Endothelial cell of umbilical vein (primary cell): ENCODE measurements around the gene TFPI2. TPM values are rescaled to one million over a fixed set of nuclear protein-coding genes. Genes with fewer than 3 reads are reported as not detected.

Experiments used
- BruUV-seq: library from RNA; stranded (reverse); fragments of 400-500 nt; replicated peaks from 2 replicates; lab custom pipeline; 2021; lab: Mats Ljungman, UMichigan
- CTCF ChIA-PET: fragments of 300-600, 350-600 bp; sonication (Branson Sonifier 250); formaldehyde crosslinking; loops from one replicate; lab custom pipeline; 2021; ENCODE audit warnings: antibody characterized with exemption, inconsistent platforms; lab: Charles Lee
- POLR2A ChIA-PET: fragments of 300-600, 350-600 bp; sonication (Branson Sonifier 250); formaldehyde crosslinking; loops from one replicate; lab custom pipeline; 2021; ENCODE audit warnings: antibody characterized with exemption, inconsistent platforms; lab: Charles Lee
- DNase-seq: peaks from one replicate; pipeline ENCODE4 v3.0.0-alpha.2; 2011; ENCODE audit warnings: low read depth, low spot score
- FAIRE-seq: peaks from 2 replicates; lab custom pipeline; 2011; peaks lifted over from hg19 to GRCh38; lab: Jason Lieb, UNC
- H2AFZ ChIP-seq: 2 replicates; pipeline ENCODE4 v1.6.0; 2012; ENCODE audit warnings: low read depth, low read length, control low read depth, inconsistent platforms
- H3K27ac ChIP-seq: 2 replicates; pipeline ENCODE4 v1.5.1; 2011; ENCODE audit warnings: low read depth, mild to moderate bottlenecking, control low read depth, low read length, moderate library complexity; ENCODE audit not compliant: insufficient read depth
- H3K27me3 ChIP-seq, 2 experiments: 2 replicates each; pipeline versions ENCODE4 v1.6.0 to v1.6.1; 2011; ENCODE audit warnings: low read length in 2 of 2, mixed read lengths in 1 of 2; ENCODE audit not compliant: control insufficient read depth in 2 of 2, insufficient read depth in 2 of 2
- H3K36me3 ChIP-seq, 2 experiments: 2 replicates in 1 of 2; 3 replicates in 1 of 2; pipeline ENCODE4 v1.5.1; 2011; ENCODE audit warnings: low read length in 2 of 2, mild to moderate bottlenecking in 1 of 2, moderate library complexity in 1 of 2; ENCODE audit not compliant: control insufficient read depth in 2 of 2, insufficient read depth in 2 of 2; ENCODE audit errors: extremely low read depth in 1 of 2
- H3K4me1 ChIP-seq: 3 replicates; pipeline ENCODE4 v1.5.1; 2011; ENCODE audit warnings: mild to moderate bottlenecking, low read length; ENCODE audit not compliant: control insufficient read depth, insufficient read depth; ENCODE audit errors: extremely low read depth
- H3K4me2 ChIP-seq: 2 replicates; pipeline ENCODE4 v1.6.1; 2011; ENCODE audit warnings: low read length, control low read depth, mixed read lengths; ENCODE audit not compliant: insufficient read depth
- H3K4me3 ChIP-seq, 3 experiments: fragments of 200-600 bp in 1 of 3; sonication (generic), shearing (Covaris generic) in 1 of 3; replicated peaks in 1 of 3; 2 replicates each; pipeline ENCODE4 v1.5.1; 2011 to 2016; ENCODE audit warnings: control low read depth in 3 of 3, low read length in 3 of 3, mild to moderate bottlenecking in 2 of 3, inconsistent platforms in 1 of 3, low read depth in 1 of 3, moderate library complexity in 1 of 3; ENCODE audit not compliant: insufficient read depth in 1 of 3
- H3K79me2 ChIP-seq: 2 replicates; pipeline ENCODE4 v1.6.0; 2012; ENCODE audit warnings: low read length, inconsistent platforms; ENCODE audit not compliant: control insufficient read depth, insufficient read depth
- H3K9ac ChIP-seq: replicated peaks from 2 replicates; pipeline ENCODE3; 2011; ENCODE audit warnings: low read length, control low read depth; ENCODE audit not compliant: insufficient read depth; ENCODE audit errors: extremely low read depth
- H3K9me1 ChIP-seq: replicated peaks from 3 replicates; pipeline ENCODE4 v1.6.0; 2011; ENCODE audit warnings: mild to moderate bottlenecking, low read length; ENCODE audit not compliant: control insufficient read depth, insufficient read depth; ENCODE audit errors: extremely low read depth
- H3K9me3 ChIP-seq: replicated peaks from 2 replicates; pipeline ENCODE4 v1.5.1; 2012; ENCODE audit warnings: low read length, inconsistent platforms; ENCODE audit not compliant: control insufficient read depth, insufficient read depth
- H4K20me1 ChIP-seq: replicated peaks from 2 replicates; pipeline ENCODE3; 2011; ENCODE audit warnings: mild to moderate bottlenecking, low read length; ENCODE audit not compliant: control insufficient read depth, insufficient read depth; ENCODE audit errors: extremely low read depth
- CTCF ChIP-seq, 2 donors: IDR thresholded peaks; 1 replicate in 1 of 2; 2 replicates in 1 of 2; pipeline ENCODE4 v1.5.1; 2011; ENCODE audit warnings: low read length in 2 of 2, mild to moderate bottlenecking in 2 of 2, moderate library complexity in 2 of 2, control low read depth in 1 of 2, inconsistent platforms in 1 of 2, low read depth in 1 of 2; ENCODE audit not compliant: insufficient read depth in 1 of 2; ENCODE audit errors: extremely low read depth in 1 of 2
- EZH2 ChIP-seq: IDR thresholded peaks from 2 replicates; pipeline ENCODE4 v1.6.1; 2012; ENCODE audit warnings: borderline replicate concordance, low read depth, mild to moderate bottlenecking, moderate library complexity, low read length, inconsistent platforms; ENCODE audit not compliant: severe bottlenecking
- FOS ChIP-seq: IDR thresholded peaks from 2 replicates; pipeline ENCODE4 v1.6.1; 2011; ENCODE audit warnings: mild to moderate bottlenecking, low read length, moderate library complexity, borderline replicate concordance; ENCODE audit not compliant: insufficient read depth
- GATA2 ChIP-seq: IDR thresholded peaks from 2 replicates; pipeline ENCODE4 v1.7.0; 2011; ENCODE audit warnings: low read depth, mild to moderate bottlenecking, moderate library complexity, mixed read lengths, low read length; ENCODE audit not compliant: insufficient read length, insufficient read depth
- MAX ChIP-seq: IDR thresholded peaks from 2 replicates; pipeline ENCODE4 v1.6.1; 2011; ENCODE audit not compliant: insufficient read depth, insufficient read length
- POLR2A ChIP-seq: IDR thresholded peaks from 2 replicates; pipeline ENCODE4 v1.6.1; 2012; ENCODE audit warnings: low read depth, mild to moderate bottlenecking, control low read depth, low read length
- POLR2AphosphoS5 ChIP-seq: IDR thresholded peaks from 2 replicates; pipeline ENCODE4 v1.6.1; 2012; ENCODE audit warnings: low read depth, mild to moderate bottlenecking, control low read depth, low read length, moderate library complexity; ENCODE audit not compliant: insufficient read depth
- dilution Hi-C: fragments of 300-500 bp; cut with MboI; formaldehyde crosslinking; loops from one replicate; pipeline ENCODE4 v1.15.0; 2019; ENCODE audit warnings: low sequenced_read_pairs; ENCODE audit not compliant: extremely low pct_ligation_motif_present
- intact Hi-C: fragments of 100-400 bp; cut with micrococcal nuclease; formaldehyde crosslinking; loops from one replicate; pipeline ENCODE4 v1.10.0; 2022
- polyA plus RNA-seq, 4 experiments: library from polyadenylated mRNA; depleted of rRNA in 3 of 4; stranded (reverse) in 3 of 4; unstranded in 1 of 4; fragments of >200 nt; gene quantifications; 2 replicates each; pipeline versions ENCODE4 v1.2.1 to v1.2.3, GENCODE V29; 2011 to 2012; ENCODE audit warnings: missing spikeins in 1 of 4
- total RNA-seq: library from RNA; stranded (reverse); gene quantifications from 2 replicates; pipeline ENCODE4 v1.2.3, GENCODE V29; 2021

Gene TFPI2
- total and polyA plus RNA-seq, 2 donors (not counting 3 experiments of a cell fraction or from before 2014, with no cell fraction given), result 49.9 to 65.9 TPM

DNA sequence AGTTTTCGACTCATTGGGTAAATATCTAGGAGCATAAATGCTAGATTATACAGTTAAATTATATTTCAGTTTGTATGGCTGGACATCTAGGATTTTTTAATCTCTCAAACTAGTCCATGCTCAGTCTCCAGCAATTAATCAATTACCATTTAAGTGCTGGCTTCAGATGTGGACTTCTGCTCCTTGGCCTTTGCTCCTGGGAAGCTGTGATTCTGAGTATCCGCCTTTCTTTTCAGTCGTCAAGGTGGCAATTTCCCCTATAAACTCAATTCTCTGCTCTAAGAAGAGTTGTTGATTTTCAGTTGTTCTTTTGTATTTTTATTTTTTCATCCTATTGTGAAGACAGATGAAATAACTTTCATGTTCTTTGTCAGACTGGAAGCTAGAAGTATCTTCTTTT is 23.7 kb downstream of the TFPI2 start:
- no peak for FAIRE-seq
- Histone ChIP-seq H3K36me3 (no peaks in the 10 kb centered on the region), H2AFZ (no peak overlapping the region), H3K9me1 (no peaks in the 10 kb centered on the region), H3K4me2 (no peak overlapping the region), H3K27ac (no peak overlapping the region), H3K4me3 (no peak overlapping the region), H3K79me2 (no peaks in the 10 kb centered on the region), H3K4me1 (no peaks in the 10 kb centered on the region), H3K27me3 (no peaks in the 10 kb centered on the region), H3K9ac (no peak overlapping the region), H4K20me1 (no peaks in the 10 kb centered on the region), H3K9me3 (no peaks in the 10 kb centered on the region)
- BruUV-seq, result no TSS peak
- dilution Hi-C loops, result no loop called here
- CTCF ChIA-PET, result interaction anchor here (0.8 to 1.0 kb wide), 2 partner anchors 25 to 36 kb away, joined by 3 read pairs; no protein-coding TSS in a partner anchor
- TF ChIP-seq POLR2AphosphoS5 (no peak), POLR2A (no peak), MAX (no peak), EZH2 (no peak)
- POLR2A ChIA-PET, result no interaction called here
- DNase-seq, result no peak
- intact Hi-C loops, result no loop called here

- ChIA-PET POLR2A (no interaction called here), CTCF (interaction anchor here (0.9 to 1.6 kb wide), 4 partner anchors 9 to 78 kb away, joined by 3 to 5 read pairs (median 3); no protein-coding TSS in a partner anchor)
- DNase-seq, result no peak
- Histone ChIP-seq H3K36me3 (no peaks in the 10 kb centered on the region), H3K4me3 (no peak overlapping the region), H3K79me2 (no peaks in the 10 kb centered on the region), H4K20me1 (no peaks in the 10 kb centered on the region), H3K9me1 (no peaks in the 10 kb centered on the region), H3K9ac (no peak overlapping the region), H3K27me3 (peaks cover 0 to 1% of the 10 kb centered on the region in 2 experiments), H2AFZ (no peak overlapping the region), H3K27ac (no peak overlapping the region), H3K9me3 (no peaks in the 10 kb centered on the region), H3K4me1 (no peaks in the 10 kb centered on the region), H3K4me2 (no peak overlapping the region)
- BruUV-seq, result no TSS peak
- FAIRE-seq, result no peak
- dilution Hi-C loops, result no loop called here
- no peak for TF ChIP-seq FOS
- no peak for TF ChIP-seq CTCF (IDR thresholded peaks at IDR 0.05; ENCODE audit: extremely low read depth in 1 of 2, insufficient read depth in 1 of 2, low read depth in 1 of 2, low read length in 2 of 2)
- no peak for TF ChIP-seq POLR2AphosphoS5
- no peak for TF ChIP-seq MAX
- TF ChIP-seq GATA2, result no peak
- TF ChIP-seq POLR2A, result no peak
- TF ChIP-seq EZH2, result no peak
- intact Hi-C loops, result no loop called here
Measured at GRCh38 chr7:93862651-93863050, 27.9 kb downstream of the TFPI2 start.
